Glutamatergic neuron (in vitro differentiated cells): ENCODE data around the gene CDADC1. TPM values are rescaled to one million over a fixed set of nuclear protein-coding genes. Genes with fewer than 3 reads are reported as not detected.

Experiments
- DNase-seq: peaks from one replicate; pipeline ENCODE4 v3.0.0; 2022
- H3K27ac Mint-ChIP-seq: one replicate; pipeline ENCODE4 v1.8.0; 2020; ENCODE audit warnings: mild to moderate bottlenecking, mixed read lengths, inconsistent platforms; ENCODE audit not compliant: unreplicated experiment
- H3K27me3 Mint-ChIP-seq: one replicate; pipeline ENCODE4 v1.8.0; 2020; ENCODE audit warnings: mild to moderate bottlenecking, moderate library complexity, mixed read lengths, inconsistent platforms; ENCODE audit not compliant: unreplicated experiment
- H3K36me3 Mint-ChIP-seq: one replicate; pipeline ENCODE4 v1.8.0; 2020; ENCODE audit warnings: mild to moderate bottlenecking, mixed read lengths, inconsistent platforms; ENCODE audit not compliant: unreplicated experiment
- H3K4me1 Mint-ChIP-seq: one replicate; pipeline ENCODE4 v1.8.0; 2020; ENCODE audit warnings: mild to moderate bottlenecking, low read depth, mixed read lengths, inconsistent platforms; ENCODE audit not compliant: unreplicated experiment
- H3K4me3 Mint-ChIP-seq: one replicate; pipeline ENCODE4 v1.8.0; 2020; ENCODE audit warnings: mild to moderate bottlenecking, mixed read lengths, inconsistent platforms; ENCODE audit not compliant: unreplicated experiment
- H3K9me3 Mint-ChIP-seq: one replicate; pipeline ENCODE4 v1.8.0; 2020; ENCODE audit warnings: mild to moderate bottlenecking, moderate library complexity, mixed read lengths, inconsistent platforms; ENCODE audit not compliant: unreplicated experiment
- total RNA-seq: library from RNA; stranded (reverse); fragmentation: NEBNext Ultra II Directional; extraction: Animal tissue kit (Norgen Biotek cat#: 25700); gene quantifications from one replicate; pipeline ENCODE4 v1.2.1, GENCODE V29; 2021; ENCODE audit not compliant: unreplicated experiment
- TF ChIP-seq, protein P1 (sequence below): fragments of 200-600 bp; sonication (generic); IDR thresholded peaks from one replicate; pipeline ENCODE4 v1.5.0; 2021; ENCODE audit not compliant: partially characterized antibody, unreplicated experiment

The CDADC1 gene
- total RNA-seq, 1 donor from 2014 or later, result 4.3 TPM

DNA sequence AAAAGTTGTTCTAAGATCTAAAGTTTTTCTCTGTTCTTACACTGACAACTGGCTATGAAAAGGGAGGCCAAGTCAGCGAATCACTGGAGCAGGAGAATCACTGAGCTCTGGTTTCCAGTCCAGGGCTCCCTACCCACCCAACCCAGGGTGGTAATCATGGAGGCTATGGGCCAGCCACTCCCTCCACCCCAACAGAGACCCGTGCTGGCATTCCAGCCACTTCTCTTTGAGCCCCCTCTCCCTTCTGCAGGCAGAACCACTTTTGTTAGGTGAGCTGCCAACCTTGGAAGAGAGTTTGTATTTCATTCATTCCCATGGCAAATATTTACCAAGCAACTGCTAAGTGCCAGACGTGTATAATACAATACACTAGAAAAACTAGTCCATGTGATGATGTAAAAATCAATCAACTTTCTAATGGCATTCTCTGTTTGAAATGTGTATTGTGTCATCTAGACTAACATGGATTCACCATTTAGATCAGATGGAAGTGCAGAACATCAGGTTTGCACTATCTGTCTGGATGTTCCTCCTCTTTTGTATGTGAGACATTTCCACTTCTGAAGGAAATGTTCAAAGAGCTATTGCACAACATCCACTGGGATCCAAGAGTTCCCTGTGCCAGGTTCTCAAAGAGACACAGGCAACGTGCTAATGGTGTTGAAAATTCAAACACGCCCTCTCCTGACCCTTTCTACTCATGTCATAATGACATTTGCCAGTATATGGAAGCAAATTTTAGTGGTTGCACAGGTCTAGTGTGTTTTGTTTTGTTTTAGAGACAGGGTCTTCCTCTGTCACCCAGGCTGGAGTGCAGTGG is 22.3 kb upstream of the CDADC1 start:
- peaks cover 5% of the 10 kb centered on the region for H3K36me3 Mint-ChIP-seq
- H3K4me3 Mint-ChIP-seq, result no peak overlapping the region
- H3K27me3 Mint-ChIP-seq, result peaks cover 12% of the 10 kb centered on the region
- no peak for DNase-seq
- H3K4me1 Mint-ChIP-seq, result no peaks in the 10 kb centered on the region
- H3K9me3 Mint-ChIP-seq, result peaks cover 4% of the 10 kb centered on the region
- no peak overlapping the region for H3K27ac Mint-ChIP-seq
- TF ChIP-seq, protein P1, sequence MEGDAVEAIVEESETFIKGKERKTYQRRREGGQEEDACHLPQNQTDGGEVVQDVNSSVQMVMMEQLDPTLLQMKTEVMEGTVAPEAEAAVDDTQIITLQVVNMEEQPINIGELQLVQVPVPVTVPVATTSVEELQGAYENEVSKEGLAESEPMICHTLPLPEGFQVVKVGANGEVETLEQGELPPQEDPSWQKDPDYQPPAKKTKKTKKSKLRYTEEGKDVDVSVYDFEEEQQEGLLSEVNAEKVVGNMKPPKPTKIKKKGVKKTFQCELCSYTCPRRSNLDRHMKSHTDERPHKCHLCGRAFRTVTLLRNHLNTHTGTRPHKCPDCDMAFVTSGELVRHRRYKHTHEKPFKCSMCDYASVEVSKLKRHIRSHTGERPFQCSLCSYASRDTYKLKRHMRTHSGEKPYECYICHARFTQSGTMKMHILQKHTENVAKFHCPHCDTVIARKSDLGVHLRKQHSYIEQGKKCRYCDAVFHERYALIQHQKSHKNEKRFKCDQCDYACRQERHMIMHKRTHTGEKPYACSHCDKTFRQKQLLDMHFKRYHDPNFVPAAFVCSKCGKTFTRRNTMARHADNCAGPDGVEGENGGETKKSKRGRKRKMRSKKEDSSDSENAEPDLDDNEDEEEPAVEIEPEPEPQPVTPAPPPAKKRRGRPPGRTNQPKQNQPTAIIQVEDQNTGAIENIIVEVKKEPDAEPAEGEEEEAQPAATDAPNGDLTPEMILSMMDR, result no peak

DNA sequence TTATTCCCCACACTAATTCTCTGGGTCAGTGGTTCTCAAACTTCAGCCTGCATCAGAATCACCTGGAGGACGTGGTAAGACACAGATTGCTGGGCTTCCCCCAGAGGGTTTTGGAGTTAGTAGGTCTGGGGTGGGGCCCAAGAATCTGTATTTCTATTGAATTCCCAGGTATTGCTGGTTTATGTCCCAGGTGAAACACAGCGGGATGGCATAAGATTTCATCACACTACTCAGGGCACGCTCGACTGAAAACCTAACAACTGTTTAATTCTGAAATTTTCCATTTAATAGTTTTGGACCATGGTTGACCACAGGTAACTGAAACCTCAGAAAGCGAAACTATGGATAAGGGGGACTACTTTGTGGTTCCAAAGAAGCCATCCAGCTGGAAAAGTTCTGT is 21.1 kb upstream of the CDADC1 start:
- Mint-ChIP-seq H3K4me1 (no peaks in the 10 kb centered on the region), H3K4me3 (no peak overlapping the region), H3K9me3 (peaks cover 4% of the 10 kb centered on the region), H3K36me3 (peaks cover 5% of the 10 kb centered on the region), H3K27me3 (peaks cover 9% of the 10 kb centered on the region), H3K27ac (no peak overlapping the region)
- DNase-seq, result no peak
- TF ChIP-seq, protein P1, result no peak

DNA sequence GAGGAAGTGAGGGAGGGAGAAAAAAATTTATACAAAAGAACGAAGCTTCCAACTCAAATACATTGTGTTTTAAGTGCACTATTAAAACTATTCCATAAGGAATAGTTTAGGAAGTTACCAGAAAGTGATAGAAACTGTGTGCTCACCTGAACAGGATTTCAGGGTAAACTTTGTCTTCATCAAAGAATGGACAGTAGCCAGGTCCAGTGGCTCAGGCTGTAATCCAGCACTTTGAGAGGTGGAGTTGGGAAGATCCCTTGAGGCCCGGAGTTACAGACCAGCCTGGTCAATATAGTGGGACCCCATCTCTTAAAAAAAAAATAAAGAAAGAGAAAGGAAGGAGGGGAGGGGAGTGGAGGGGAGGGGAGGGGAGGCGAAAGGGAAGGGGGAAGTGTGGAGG is 13.0 kb upstream of the CDADC1 start:
- Mint-ChIP-seq H3K36me3 (no peaks in the 10 kb centered on the region), H3K4me1 (no peaks in the 10 kb centered on the region), H3K27ac (no peak overlapping the region), H3K4me3 (no peak overlapping the region), H3K9me3 (no peaks in the 10 kb centered on the region), H3K27me3 (no peaks in the 10 kb centered on the region)
- no peak for DNase-seq
- TF ChIP-seq, protein P1, result no peak

- Mint-ChIP-seq H3K4me3 (no peak overlapping the region), H3K36me3 (no peaks in the 10 kb centered on the region), H3K4me1 (no peaks in the 10 kb centered on the region), H3K9me3 (no peaks in the 10 kb centered on the region), H3K27me3 (peaks cover 2% of the 10 kb centered on the region), H3K27ac (no peak overlapping the region)
- no peak for DNase-seq
- TF ChIP-seq, protein P1, result no peak
These were observed 11.8 kb upstream of the CDADC1 start for GRCh38 chr13:49235856-49236431.

DNA sequence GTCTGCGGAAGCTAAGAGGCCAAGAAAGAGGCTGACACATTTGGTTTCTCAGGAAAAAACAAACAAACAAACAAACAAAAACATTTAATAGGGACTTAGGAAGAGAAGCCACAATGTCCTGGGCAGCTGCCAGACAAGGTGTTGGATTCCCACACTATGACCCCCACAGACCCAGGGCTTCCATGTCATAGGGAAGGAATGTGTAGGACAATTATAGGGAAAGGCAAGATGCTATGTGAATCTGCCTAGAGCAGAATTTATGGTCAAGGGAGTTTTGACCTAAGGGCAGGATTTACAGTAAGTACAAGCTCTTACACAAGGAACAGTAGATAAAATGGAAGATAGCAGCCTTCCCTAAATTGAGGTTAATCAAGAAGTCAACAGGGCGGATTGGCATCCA is 9.1 kb upstream of the CDADC1 start:
- no peak overlapping the region for H3K4me3 Mint-ChIP-seq
- no peak overlapping the region for H3K27ac Mint-ChIP-seq
- TF ChIP-seq, protein P1, result no peak
- no peak for DNase-seq
- peaks cover 2% of the 10 kb centered on the region for H3K27me3 Mint-ChIP-seq
- H3K9me3 Mint-ChIP-seq, result no peaks in the 10 kb centered on the region
- H3K4me1 Mint-ChIP-seq, result no peaks in the 10 kb centered on the region
- H3K36me3 Mint-ChIP-seq, result no peaks in the 10 kb centered on the region
